GM18907 (cell line): ENCODE measurements around the gene ELF1.

Source experiments
- ATAC-seq: cut with Tn5 transposase; IDR thresholded peaks from one replicate; pipeline ENCODE4 v1.9.1; 2021; ENCODE audit warnings: mild to moderate bottlenecking, moderate library complexity; ENCODE audit not compliant: unreplicated experiment

The ELF1 gene

DNA sequence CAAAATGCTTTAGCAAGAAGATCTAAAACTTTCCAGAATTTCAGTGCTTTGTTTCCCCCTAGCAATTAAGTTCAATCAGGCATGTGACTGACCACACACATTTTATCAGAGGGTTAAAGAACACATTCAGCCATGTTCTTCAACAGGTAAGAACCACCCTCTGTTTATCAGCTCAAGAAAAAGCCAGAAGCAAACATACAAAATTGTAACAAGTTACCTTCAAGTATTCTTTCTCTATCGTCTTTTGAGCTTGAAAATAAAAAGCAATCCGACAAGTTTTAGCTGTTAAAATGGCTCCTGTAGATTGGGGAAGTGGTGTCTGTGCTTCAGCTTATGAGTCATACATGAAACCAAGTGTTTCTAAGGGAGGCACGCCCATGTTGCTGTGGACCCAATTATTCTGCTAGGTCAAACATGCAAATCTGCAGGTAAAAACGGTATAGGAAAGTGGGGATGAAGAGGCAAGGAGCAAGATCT lies at the start of gene ELF1:
ELF1 (minus strand) TSS at position 306 of the 477 bp plus-strand sequence. CDS start 37,262 bp downstream, outside the sequence.
- ATAC-seq = peak; percentile 89

DNA sequence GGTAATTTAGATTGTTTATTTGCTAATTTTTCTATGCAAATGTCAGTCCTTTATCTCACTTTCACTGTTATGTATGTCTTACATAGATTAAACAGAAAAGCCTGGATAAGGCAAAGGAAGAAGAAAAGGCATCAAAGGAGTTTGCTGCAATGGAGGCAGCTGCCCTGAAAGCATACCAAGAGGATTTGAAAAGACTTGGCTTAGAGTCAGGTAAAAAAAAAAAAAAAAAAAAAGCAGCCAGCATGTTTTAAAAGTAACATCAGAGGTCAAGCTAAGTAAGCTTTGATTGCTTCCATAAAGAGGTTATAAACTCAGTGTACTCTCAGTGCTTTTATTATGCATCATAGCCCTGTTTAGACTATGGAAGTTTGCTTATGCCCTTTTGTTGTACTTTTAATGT lies 46.0 kb upstream of the ELF1 start:
- no peak for ATAC-seq

DNA sequence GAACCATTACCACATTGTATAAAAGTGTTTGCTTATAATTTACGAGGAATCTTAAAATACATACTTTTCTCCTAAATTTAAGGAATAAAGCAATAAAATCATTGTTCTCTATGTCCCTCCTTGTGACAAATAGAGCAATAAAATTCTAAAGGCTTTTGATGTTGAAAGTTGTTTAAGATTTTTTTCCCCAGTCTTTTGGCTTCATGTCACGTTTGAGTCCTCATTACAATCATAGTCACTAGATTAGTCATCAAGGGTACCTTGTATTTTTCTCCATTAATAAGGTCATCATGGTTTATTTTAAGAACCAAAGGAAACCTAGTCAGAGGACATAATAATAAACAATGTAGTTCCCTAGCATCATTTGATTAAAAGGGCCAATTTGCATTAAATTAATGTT lies 45.4 kb upstream of the ELF1 start:
- ATAC-seq = no peak

DNA sequence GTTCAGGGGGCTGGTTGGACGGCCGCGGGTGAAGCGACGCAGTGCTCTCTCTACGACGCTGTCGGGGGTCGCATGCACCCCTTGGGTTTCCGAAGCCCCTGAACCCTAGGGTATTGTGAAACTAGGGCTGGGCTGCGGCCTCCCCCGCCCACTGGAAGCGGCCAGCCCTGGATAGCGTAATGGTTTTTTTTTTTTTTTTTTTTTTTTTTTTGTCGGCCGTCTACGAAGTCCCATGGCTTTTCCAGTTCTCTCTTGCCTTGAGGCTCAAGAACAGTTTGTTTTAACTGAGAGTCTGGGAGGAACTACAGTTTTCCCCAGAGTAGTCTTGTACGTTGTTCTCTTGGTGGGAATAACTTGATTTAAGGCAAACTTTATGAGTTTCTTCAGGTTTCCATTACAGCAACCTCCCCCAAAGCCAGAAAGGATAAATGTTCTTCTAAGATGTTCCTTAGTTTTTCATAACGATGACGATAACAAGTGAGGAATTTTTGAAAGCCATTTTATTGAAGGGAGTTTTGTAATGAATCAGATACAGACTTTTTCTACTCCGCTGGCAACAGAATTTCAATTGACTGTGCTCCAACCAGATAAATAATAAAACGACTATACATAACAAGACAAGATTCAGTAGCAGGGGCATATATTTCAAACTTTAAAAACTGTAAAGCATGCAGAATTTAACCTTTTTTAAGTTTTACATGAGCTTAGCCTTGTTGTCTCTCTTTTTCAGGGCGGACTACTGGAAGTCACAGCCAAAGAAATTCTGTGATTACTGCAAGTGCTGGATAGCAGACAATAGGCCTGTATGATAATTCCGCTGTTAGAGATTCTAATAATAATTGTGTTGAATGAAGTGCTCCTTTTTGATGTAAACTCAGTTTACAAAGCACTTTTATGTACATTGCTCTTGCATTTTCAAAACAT lies 43.1 kb upstream of the ELF1 start:
- ATAC-seq = peak; percentile 34

DNA sequence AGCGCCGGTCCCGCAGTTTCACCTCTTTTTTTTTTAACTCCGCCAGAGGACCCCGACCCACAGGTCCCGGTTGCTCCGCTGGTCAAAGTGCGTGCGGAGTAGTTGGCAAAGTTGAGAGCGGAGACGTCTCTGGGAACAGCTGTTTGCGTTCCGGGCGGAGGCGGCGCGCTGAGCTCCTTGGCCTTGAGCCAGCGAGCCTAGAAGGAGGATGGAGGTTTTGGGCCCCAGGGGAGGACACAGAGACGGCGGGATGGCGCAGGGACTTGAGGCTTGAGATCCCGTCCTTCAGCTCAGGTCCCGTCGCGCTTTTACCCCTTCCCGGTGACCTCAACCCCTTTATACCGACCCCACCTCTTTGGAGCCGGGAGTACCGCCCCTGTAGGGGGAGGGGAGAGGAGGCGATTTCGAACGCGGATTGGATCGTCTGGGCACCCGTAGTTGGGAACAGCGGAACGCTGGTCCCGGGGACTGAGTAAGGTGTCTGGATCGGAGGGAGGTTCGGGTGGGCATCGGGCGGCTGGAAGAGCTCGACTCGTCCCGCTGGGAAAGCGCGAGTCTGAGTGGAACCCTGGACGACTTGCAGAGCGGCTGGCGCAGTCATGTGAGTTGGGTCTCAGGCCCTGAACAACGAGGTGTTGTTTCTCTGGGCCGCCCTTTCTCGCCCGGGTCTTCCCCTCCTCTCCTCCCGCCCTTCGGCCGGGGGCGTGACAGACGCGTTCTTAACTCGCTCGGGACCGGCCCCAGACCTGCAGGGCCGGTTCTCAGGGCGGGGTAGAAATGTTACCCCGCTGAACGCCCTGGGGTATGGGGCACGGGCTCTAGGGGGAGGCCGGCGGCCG lies 42.2 kb upstream of the ELF1 start, which contains the start of gene WBP4:
WBP4 (plus strand) TSS at position 435 of the 839 bp plus-strand sequence; CDS start at position 600, 165 bp downstream.
- ATAC-seq = peak; percentile 72

DNA sequence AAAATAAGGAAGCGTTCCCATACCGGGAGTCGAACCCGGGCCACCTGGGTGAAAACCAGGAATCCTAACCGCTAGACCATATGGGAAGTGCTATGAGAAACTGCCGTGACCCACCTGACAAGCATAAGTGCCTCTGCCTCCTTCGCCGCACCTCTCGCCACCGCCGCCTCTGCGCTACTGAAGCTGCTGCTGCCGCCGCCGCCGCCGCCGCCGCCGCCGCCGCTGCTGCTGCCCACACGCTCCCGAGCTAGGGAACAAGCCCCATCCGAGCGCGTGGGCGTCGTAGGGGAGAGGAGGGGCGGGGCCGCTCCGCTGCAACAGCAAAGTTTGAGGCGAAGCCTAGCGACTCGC lies 41.6 kb upstream of the ELF1 start:
- peak; percentile 38 for ATAC-seq

DNA sequence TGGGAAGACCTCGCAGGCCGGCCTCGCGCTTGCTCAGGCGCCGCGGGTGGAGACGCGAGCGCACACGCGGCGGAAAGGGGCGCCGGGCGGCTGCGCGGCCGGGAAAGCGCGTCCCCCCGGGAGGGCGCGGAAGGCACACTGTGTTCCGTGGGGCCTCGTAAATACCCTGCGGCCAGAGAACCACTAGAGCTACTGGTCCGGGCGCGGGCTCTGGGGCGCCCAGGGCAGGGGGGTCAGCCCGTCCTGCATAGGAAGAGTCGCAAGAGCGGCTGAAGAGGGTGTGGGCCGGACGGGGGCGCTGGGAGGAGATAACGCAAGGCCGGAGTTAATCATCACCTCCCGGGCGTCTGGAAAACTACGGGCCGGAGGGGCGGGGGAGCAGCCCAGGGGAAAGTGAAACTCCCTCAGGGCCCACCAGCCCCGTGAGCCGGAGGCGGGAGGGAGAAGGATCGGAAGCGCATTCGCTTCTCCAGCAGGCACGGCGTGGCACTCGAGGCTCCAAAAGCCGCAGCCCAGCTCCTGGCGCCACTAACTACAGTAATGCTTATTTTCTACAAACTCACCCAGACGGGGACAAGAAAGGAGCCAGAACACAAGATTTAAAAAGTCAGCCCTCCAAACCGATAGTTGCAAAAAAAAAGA lies 41.1 kb upstream of the ELF1 start:
- ATAC-seq = peak; percentile 55

DNA sequence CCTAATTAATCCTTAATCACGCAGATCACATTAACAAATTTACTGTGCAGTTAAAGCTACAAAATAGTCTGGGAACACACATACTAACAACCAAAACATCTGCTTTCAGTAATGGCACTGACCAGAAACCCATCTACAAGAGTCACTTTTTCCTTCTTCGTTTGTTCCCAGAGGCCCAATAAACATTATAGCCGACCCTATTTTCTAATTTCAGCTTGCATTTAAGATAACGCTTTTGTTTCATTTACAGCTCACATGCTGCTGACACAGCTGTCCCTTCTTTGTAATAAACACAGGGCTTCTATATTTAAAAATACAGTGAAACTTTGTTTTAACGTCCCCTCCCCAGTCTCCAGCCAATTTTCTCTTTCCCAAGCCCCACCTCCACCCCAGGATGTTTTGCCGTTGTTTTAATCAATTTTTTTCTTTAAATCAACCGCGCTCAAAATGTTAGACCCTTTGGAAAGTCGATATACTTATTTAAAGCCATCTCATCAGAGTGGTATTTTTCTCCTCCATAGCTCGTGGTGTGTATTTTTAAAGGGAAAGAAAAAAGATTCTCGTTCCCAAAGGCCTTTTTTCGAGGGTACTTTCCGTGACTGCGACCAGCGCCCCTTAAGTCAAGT lies 40.5 kb upstream of the ELF1 start:
- ATAC-seq = no peak

DNA sequence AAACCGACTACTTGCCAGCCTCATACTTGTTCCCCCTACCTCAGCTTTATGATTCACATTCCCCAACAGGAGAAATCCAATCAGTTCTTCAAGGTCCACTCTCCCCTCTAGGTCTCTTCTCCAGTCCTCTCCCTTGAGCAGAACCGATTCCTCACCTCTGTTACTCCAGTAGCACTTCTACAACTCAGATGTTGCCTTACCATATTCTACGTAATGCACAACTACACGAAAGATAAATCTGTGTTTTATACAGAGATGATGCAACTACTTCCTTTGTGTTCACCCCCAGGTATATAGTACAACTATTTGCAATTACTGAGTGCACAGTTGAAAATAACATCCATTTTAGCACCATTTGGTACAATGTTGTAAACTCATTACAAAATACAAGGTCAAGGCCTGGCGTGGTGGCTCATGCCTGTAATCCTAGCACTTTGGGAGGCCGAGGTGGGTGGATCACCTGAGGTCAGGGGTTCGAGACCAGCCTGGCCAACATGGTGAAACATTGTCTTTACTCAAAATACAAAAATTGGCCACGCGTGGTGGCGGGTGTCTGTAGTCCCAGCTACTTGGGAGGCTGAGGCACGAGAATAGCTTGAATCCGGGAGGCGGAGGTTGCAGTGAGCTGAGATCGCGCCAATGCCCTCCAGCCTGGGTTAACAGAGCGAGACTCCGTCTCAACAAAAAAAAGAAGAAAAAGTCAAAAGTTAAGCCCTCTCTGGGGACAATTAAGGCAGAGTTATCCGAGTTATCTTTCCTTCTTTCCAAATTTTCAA lies 39.4 kb upstream of the ELF1 start:
- no peak for ATAC-seq

DNA sequence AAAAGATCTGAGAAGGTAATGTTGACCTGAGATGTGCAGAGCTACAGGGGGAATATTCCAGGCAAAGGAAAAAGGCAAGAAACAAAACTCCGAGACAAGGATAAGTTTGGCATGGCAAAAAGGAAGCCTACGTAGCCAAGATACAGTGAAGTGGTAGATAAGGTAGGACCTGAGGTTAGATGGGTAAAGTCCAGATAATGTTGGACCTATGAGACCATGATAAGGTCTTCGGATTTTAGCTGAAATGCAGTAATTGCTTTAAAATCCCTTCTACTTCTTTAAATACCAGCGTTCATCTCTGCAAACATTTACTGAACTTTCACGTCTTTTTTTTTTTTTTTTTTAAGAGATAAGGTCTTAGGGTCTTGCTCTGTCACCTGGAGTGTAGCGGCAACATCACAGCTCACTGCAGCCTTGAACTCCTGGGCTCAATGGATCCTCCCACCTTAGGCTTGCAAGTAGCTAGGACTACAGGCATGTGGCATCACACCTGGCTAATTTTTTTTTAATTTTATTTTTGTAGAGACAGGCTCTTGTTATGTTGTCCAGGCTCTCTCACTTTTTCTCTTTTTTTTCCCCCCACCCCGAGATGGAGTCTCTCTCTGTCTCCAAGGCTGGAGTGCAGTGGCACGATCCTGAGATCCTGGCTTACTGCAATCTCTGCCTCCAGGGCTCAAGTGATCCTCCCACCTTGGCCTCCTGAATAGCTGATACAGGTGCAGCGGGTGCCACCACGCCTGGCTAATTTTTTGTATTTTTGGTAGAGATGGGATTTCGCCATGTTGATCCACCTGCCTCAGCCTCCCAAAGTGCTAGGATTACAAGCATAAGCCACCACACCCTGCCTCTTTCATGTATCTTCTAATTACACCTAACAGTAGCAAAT lies 38.0 kb upstream of the ELF1 start:
- ATAC-seq = no peak

DNA sequence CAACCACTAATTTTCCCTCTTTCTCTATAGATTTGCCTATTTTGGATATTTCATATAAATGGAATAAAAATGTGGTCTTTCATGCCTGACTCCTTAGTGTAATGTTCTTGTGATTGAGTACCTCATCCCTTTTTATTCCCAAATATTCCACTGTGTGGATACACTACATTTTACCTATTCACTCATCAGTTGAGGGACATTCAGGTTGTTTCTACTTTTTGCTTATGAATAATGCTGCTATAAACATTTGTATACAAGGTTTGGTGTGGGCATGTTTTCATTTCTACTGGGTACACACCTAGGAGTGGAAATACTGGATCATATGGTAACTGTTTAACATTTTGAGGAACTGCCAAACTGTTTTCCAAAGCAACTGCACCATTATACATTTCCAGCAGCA lies 37.1 kb upstream of the ELF1 start:
- no peak for ATAC-seq

DNA sequence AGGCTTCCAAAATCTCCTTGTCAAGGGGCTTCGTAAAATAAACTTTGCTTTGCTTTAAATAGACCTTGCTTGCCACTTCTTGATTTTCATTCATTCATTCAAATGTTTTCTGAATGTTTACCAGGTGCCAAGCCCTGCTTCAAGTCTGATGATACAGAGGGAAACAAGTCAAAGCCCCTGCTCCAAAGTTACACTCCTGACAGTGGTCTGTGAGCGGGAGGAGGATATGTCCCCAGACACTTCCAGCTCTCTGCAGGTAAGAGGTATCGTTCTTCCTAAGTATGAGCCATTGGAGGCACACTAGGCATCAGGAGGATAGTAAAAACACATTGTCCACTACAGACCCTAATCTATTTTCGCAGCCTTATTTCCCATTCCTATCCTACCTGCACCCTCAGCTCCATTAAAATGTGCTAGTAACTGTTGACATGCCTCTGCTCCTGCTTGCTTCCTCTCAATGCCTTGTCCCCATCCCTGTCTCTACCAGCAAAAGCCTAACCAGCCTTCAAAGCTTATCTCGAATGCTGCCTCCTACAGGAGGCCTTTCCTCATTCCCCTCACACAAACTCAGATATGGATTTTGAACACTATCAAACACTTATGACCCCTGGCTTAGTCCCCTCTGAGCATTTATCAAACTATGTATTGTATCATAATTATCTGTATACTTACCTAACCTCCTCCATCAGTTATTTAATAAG lies 36.0 kb upstream of the ELF1 start:
- no peak for ATAC-seq

DNA sequence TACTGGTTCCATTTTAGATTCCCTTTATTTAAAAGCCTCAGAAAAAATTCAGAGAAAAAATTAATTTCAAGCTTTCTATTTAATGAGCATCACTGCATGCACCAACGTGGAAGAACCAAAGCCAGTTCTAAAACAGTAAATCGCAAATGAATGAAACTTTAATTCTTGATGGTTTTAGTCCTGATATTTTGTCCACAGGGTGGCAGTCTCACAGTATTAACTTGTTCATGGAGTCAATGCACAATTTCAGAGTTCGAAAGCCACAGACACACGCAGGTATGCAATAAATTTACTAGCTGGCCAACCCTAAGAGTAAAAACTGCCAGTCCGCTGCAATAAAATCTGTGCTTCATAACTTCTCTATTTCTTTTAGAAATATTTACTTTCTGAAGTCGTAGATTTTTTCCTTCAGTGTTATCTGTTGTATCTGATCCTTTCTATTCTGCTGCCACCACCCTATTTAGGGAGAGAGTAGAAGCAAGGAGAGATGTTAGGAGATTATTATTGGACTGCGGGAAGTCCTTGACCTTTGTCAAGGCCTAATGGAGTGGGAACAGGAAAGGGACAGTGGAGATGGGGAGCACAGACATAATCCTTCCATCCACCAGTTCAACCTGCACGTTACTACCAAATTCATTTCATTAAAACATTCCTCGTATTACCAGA lies 35.2 kb upstream of the ELF1 start:
- ATAC-seq = peak; percentile 34

DNA sequence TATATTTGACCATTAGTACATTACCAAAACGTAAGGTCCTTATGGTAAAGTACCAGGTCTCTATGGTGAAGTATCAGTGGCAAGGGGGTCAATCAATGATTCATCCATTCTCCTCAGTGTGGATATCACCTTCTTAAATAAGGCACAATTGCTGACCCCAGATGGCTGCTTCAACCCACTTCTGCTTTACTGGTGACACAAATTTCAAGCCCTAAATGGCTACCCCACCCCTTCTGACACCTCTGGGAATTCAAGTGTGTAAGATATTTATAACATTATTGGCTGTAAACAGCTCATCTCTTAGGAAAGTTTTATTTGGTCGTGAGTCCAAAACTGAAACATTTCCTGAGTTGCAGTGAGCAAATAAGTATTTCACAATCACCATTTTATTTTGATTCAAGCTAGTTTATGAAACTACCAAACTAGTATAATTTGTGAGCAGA lies 34.3 kb upstream of the ELF1 start:
- ATAC-seq = peak; percentile 73

DNA sequence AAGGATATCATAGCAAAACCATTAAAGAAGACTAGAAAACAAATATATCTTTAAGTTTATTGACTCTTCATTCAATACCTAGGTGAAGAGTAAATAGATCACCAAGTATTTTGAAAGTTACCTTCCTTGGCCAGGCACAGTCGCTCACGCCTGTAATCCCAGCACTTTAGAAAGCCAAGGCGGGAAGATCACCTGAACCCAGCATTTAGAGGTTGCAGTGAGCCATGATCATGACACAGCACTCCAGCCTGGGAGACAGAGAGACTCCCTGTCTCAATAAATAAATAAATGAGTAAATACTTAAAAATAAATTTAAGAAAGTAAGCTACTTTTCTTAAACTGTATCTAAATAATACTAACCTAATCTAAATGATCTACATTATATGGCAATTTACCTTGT lies 33.3 kb upstream of the ELF1 start:
- ATAC-seq = no peak

DNA sequence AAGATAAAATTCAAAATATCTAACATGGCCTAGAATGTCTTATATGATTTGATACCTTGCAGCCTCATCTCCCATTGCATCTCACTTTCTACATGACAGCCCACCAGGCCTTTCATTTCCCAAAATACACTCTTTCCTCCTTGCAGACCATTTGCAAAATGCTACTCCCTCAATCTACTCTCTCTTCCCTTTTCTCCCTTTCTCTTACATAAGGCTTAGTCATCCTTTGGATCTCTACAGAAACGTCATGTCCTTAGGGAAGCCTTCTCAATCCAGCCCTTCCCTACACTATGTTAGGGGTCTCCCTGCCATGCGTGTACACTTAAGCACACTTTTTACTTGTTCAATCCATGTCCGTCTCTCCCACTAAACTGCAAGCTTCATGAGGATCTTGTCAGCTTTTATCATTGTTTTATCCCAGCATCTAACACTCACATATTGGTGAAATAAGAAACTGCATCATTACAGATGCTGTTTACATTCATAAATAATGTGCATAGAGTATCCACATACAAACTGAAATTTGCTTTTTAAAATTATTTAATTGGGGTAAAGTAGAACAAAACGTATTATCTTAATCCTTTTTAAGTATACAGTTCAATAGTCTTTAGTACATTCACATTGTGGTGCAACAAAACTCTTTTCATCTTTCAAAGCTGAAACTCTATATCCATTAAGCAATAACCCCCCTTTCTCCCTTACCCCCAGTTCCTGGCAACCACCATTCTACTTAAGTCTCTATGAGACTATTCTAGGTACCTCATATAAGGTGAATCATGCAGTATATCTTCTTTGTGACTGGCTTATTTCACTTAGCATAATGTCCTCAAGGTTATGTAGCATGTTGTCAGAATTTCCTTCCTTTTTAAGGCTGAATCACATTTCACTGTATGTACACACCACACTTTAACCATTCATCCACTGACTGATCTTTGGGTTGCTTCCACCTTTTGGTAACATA lies 30.6 kb upstream of the ELF1 start:
- ATAC-seq = no peak

DNA sequence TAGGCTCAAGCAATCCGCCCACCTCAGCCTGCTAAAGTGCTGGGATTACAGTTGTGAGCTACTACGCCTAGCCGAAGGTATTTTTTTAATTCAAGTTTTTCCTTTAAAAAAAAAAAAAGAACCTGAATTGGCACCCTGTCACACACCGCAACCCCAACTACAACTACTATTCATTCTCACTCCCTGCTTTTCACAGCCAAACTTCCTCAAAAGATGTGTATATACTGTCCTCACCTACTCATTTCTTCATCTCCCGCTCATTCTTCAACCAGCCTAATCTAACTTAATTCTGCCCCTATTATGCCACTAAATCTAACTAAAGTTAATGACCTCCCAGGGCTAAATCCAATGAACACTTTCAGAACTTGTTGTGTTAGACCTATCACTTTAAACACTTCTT lies 29.5 kb upstream of the ELF1 start:
- ATAC-seq = no peak
